ENCODE measurements around the gene ALG2.

GRCh38 chr9:99239341-99240060 lies 17.8 kb upstream of the ALG2 start:
- no peak for TF ChIP-seq POLR2AphosphoS5 (IDR thresholded peaks at IDR 0.05; ENCODE audit: borderline replicate concordance, low read depth, low read length)
- TF ChIP-seq EZH2 (IDR thresholded peaks at IDR 0.05), result no peak
- no peak for TF ChIP-seq FOXP2 (optimal IDR thresholded peaks at IDR 0.05; ENCODE audit: control extremely low read depth, extremely low read length, insufficient read depth)
